ENCODE results near the gene CEP41. TPM values are rescaled to one million over a fixed set of nuclear protein-coding genes. Genes with fewer than 3 reads are reported as not detected.

The CEP41 gene
- total RNA-seq, 4 donors from 2014 or later: 1.8 to 6.2 (median 1.9) TPM

DNA sequence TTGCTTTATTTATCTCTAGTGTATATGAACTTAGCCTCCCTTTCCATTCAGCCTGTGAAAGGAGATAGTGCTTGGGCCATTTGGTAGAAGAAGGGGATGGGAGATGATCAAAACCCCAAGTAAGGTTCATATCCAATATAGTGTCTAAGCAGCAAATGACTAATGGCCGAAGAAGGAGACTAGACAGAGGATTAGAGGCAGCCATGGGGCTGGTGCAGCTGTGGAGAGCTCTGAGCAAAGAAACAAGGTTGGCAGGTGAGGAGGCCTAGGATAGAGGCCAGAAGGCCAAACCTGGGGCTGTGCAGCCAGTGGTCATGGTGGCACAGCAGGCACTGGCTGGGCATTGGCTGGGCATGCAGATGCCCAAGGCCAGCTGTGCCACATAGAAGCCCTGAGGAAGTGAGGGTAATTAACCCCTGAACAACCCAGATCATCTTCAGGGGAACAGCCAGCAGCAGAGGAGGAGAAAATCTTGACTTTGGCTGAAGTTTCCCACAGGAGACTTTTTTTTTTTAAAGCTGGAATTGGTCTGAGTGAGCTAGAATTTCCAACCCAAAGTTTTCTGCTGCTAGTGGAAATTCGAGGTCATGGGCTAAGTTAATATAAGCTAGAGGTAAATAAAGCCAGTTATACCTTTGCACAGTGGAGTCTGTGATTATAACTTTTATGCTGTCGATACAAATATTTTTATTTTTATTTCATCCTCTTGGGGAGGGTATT, 70.8 kb downstream of the CEP41 start:
- H3K27ac ChIP-seq: peak overlapping the region in 3 of 4 donors; percentile 18 to 85 (median 53)

DNA sequence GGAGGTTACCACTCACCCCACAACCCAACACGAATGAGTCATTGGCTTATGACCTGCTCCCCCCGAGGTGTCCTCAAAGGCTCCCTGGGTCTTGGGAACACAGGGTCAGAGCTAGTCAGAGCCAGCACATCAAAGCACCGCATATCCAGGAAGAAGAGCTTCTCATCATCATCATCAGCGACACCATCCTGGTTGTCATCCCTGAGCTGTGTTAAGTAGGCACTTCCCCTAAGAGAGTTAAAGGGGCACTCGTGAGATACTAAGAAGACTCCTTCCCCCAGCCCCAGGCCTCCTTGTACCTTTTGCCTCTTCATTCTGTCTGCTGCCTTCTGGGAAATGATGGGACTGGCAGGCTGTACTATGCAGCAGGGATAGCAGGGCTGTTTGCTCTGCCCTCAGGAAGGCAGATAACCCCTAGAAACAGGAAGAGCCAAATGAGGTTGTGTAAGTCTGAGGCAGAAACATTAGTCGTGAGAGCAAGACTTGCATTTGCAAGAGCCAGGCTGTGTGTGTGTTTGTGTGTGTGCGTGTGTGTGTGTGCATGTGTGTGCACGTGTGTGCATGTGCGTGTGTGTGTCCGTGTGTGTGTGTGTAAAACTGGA, 71.6 kb downstream of the CEP41 start:
- H3K27ac ChIP-seq: peak overlapping the region in 3 of 4 donors; percentile 45 to 58 (median 53)
- ATAC-seq (no peak), DNase-seq (no peak)
- TF ChIP-seq, protein P1, sequence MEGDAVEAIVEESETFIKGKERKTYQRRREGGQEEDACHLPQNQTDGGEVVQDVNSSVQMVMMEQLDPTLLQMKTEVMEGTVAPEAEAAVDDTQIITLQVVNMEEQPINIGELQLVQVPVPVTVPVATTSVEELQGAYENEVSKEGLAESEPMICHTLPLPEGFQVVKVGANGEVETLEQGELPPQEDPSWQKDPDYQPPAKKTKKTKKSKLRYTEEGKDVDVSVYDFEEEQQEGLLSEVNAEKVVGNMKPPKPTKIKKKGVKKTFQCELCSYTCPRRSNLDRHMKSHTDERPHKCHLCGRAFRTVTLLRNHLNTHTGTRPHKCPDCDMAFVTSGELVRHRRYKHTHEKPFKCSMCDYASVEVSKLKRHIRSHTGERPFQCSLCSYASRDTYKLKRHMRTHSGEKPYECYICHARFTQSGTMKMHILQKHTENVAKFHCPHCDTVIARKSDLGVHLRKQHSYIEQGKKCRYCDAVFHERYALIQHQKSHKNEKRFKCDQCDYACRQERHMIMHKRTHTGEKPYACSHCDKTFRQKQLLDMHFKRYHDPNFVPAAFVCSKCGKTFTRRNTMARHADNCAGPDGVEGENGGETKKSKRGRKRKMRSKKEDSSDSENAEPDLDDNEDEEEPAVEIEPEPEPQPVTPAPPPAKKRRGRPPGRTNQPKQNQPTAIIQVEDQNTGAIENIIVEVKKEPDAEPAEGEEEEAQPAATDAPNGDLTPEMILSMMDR (IDR thresholded peaks at IDR 0.05 in 4 of 5, conservative IDR thresholded peaks at IDR 0.05 in 1 of 5): no peak
- TF ChIP-seq POLR2A (IDR thresholded peaks at IDR 0.05): no peak
- intact Hi-C loops (cut with DNase I; ENCODE audit: low total_unique reads): no loop called here
- in situ Hi-C loops (cut with MboI; ENCODE audit: low sequenced_read_pairs in 4 of 4): no loop called here
- H3K36me3 ChIP-seq: no peaks in the 10 kb centered on the region
- no peaks in the 10 kb centered on the region for H3K27me3 ChIP-seq
- no peak overlapping the region for H3K4me3 ChIP-seq
- H3K4me1 ChIP-seq: peaks cover 36 to 60% of the 10 kb centered on the region in 2 donors
- no peaks in the 10 kb centered on the region for H3K9me3 ChIP-seq

More for the DNA sequence above, 70.8 kb downstream of the CEP41 start:
- DNase-seq: no peak
- H3K9me3 ChIP-seq: no peaks in the 10 kb centered on the region
- no peaks in the 10 kb centered on the region for H3K36me3 ChIP-seq
- H3K4me1 ChIP-seq: peaks cover 28 to 53% of the 10 kb centered on the region in 2 donors
- H3K27me3 ChIP-seq: no peaks in the 10 kb centered on the region
- TF ChIP-seq POLR2A (IDR thresholded peaks at IDR 0.05): no peak
- TF ChIP-seq, protein P1 (IDR thresholded peaks at IDR 0.05 in 4 of 5, conservative IDR thresholded peaks at IDR 0.05 in 1 of 5): no peak
- H3K4me3 ChIP-seq: no peak overlapping the region
- in situ Hi-C loops (cut with MboI; ENCODE audit: low sequenced_read_pairs in 4 of 4) (no loop called here), intact Hi-C loops (cut with DNase I; ENCODE audit: low total_unique reads) (no loop called here)
- ATAC-seq: no peak

DNA sequence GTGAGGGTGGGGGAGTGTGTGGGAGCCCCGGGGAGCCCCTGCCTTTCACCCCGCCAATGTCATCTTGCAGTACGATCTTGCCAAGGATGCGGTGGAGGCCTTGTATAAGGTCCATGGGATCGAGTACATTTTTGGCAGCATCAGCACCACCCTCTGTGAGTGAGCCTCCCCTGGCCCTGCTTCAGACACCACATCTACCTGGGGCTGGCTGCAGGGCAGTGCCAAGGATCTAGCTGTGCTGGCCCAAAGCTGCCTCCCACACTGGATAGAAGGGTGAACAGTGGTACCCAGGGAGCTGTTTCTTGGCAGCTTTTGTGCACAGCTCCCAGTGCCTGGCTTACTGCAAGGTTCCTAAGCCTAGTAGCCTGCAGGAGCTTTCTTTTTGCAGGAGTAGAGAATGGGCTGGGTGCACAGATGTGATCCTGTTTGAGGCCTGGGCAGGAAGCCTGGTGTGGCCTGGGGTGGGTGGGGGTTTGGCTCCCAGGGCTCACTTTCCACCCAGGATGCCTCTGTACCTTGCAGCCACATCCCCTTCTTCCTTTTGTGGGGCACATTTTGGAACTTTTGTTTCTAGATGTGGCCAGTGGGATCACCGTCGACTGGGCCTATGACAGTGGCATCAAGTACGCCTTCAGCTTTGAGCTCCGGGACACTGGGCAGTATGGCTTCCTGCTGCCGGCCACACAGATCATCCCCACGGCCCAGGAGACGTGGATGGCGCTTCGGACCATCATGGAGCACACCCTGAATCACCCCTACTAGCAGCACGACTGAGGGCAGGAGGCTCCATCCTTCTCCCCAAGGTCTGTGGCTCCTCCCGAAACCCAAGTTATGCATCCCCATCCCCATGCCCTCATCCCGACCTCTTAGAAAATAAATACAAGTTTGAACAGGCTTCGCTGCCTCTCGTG, 72.7 kb downstream of the CEP41 start:
- ATAC-seq (no peak), DNase-seq (no peak)
- H3K36me3 ChIP-seq: no peaks in the 10 kb centered on the region
- peaks cover 32 to 57% of the 10 kb centered on the region in 2 donors for H3K4me1 ChIP-seq
- in situ Hi-C loops (cut with MboI; ENCODE audit: low sequenced_read_pairs in 4 of 4) (no loop called here), intact Hi-C loops (cut with DNase I; ENCODE audit: low total_unique reads) (no loop called here)
- H3K27me3 ChIP-seq: no peaks in the 10 kb centered on the region
- no peaks in the 10 kb centered on the region for H3K9me3 ChIP-seq
- no peak overlapping the region for H3K4me3 ChIP-seq
- TF ChIP-seq, protein P1 (IDR thresholded peaks at IDR 0.05 in 4 of 5, conservative IDR thresholded peaks at IDR 0.05 in 1 of 5): no peak
- no peak for TF ChIP-seq POLR2A (IDR thresholded peaks at IDR 0.05)
- peak overlapping the region in 2 of 4 donors; percentile 53 to 58 for H3K27ac ChIP-seq

DNA sequence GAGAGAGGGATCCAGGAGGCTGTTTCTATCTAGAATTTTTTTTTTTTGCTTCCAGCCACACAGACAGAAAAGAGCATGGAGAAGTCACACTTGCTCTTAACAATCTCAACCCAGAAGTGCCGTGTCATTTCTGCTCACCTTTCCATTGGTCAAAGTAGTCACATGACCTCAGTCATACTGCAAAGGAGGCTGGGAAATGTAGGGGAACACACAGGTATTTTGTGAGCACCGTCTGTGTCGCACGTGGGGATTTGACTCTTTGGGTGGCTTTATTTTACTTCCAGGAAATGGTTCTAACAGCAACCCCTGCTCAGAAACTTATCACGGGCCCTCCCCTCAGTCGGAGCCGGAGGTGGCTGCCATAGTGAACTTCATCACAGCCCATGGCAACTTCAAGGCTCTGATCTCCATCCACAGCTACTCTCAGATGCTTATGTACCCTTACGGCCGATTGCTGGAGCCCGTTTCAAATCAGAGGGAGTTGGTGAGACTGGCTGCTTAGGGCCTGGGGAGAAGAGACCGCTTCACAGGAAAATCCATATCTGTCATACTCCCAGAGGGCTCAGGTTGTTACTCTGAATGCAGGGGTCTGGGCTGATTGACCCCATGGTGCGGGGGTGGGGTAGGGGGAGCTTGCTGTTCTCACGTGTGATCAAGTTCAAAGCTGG, 73.6 kb downstream of the CEP41 start:
- no peak for ATAC-seq
- intact Hi-C loops (cut with DNase I; ENCODE audit: low total_unique reads): no loop called here
- DNase-seq: no peak

More for the DNA sequence above, 73.6 kb downstream of the CEP41 start:
- peaks cover 32 to 53% of the 10 kb centered on the region in 2 donors for H3K4me1 ChIP-seq
- no peaks in the 10 kb centered on the region for H3K27me3 ChIP-seq
- H3K36me3 ChIP-seq: no peaks in the 10 kb centered on the region
- TF ChIP-seq, protein P1 (IDR thresholded peaks at IDR 0.05 in 4 of 5, conservative IDR thresholded peaks at IDR 0.05 in 1 of 5): no peak
- TF ChIP-seq POLR2A (IDR thresholded peaks at IDR 0.05): no peak
- in situ Hi-C loops (cut with MboI; ENCODE audit: low sequenced_read_pairs in 4 of 4): no loop called here
- H3K27ac ChIP-seq: no peak overlapping the region
- no peaks in the 10 kb centered on the region for H3K9me3 ChIP-seq
- H3K4me3 ChIP-seq: no peak overlapping the region

All from gastrocnemius medialis (tissue), 4 donors.